CD14-positive monocyte (primary cell): ENCODE measurements around the gene COQ2. TPM values are rescaled to one million over a fixed set of nuclear protein-coding genes. Genes with fewer than 3 reads are reported as not detected.
"Not testable (repeated sequence)": the region's sequence is repeated elsewhere in the genome, so short reads cannot be mapped to it uniquely, and the experiment has no call there.

Experiments
- DNase-seq, 3 donors: peaks; one replicate each; pipeline ENCODE4 v3.0.0-alpha.2; 2011 to 2022
- H2AFZ ChIP-seq: 2 replicates; pipeline ENCODE4 v1.6.0; 2012; ENCODE audit warnings: mild to moderate bottlenecking, low read depth, low read length, inconsistent platforms; ENCODE audit not compliant: insufficient read depth, poor library complexity, severe bottlenecking
- H3K27ac ChIP-seq, 2 donors: 1 replicate in 1 of 2; 2 replicates in 1 of 2; pipeline ENCODE4 v1.5.1; 2012 to 2013; ENCODE audit warnings: low read length in 2 of 2, control low read depth in 1 of 2, inconsistent platforms in 1 of 2, low read depth in 1 of 2, mild to moderate bottlenecking in 1 of 2
- H3K27me3 ChIP-seq, 2 donors: one replicate each; pipeline versions ENCODE4 v1.6.0 to v1.6.1; 2011 to 2013; ENCODE audit warnings: low read length in 2 of 2; ENCODE audit not compliant: control insufficient read depth in 2 of 2, insufficient read depth in 2 of 2
- H3K36me3 ChIP-seq, 2 donors: replicated peaks in 1 of 2; 1 replicate in 1 of 2; 2 replicates in 1 of 2; pipeline versions ENCODE4 v1.5.1 to v1.6.1; 2012 to 2013; ENCODE audit warnings: low read length in 2 of 2, control low read depth in 1 of 2, inconsistent platforms in 1 of 2, mild to moderate bottlenecking in 1 of 2; ENCODE audit not compliant: insufficient read depth in 2 of 2, control insufficient read depth in 1 of 2
- H3K4me1 ChIP-seq, 2 donors: 1 replicate in 1 of 2; 2 replicates in 1 of 2; pipeline versions ENCODE4 v1.5.1 to v1.6.1; 2012 to 2013; ENCODE audit warnings: low read length in 2 of 2, control low read depth in 1 of 2, inconsistent platforms in 1 of 2, mild to moderate bottlenecking in 1 of 2, moderate library complexity in 1 of 2; ENCODE audit not compliant: insufficient read depth in 2 of 2, control insufficient read depth in 1 of 2
- H3K4me2 ChIP-seq: replicated peaks from 2 replicates; pipeline ENCODE3; 2012; ENCODE audit warnings: low read length, moderate library complexity, mild to moderate bottlenecking; ENCODE audit not compliant: poor library complexity, severe bottlenecking; ENCODE audit errors: extremely low read depth
- H3K4me3 ChIP-seq, 3 experiments: fragments of 200-600 bp in 1 of 3; sonication (generic) in 1 of 3; replicated peaks in 1 of 3; 1 replicate in 2 of 3; 2 replicates in 1 of 3; pipeline ENCODE4 v1.5.1; 2011 to 2013; ENCODE audit warnings: low read length in 3 of 3, mild to moderate bottlenecking in 3 of 3, control low read depth in 2 of 3, low read depth in 2 of 3, inconsistent platforms in 1 of 3, moderate library complexity in 1 of 3
- H3K79me2 ChIP-seq: 2 replicates; pipeline ENCODE4 v1.6.0; 2012; ENCODE audit warnings: mild to moderate bottlenecking, control low read depth, inconsistent platforms, low read length, moderate library complexity; ENCODE audit not compliant: insufficient read depth
- H3K9ac ChIP-seq: 2 replicates; pipeline ENCODE4 v1.6.0; 2017; ENCODE audit warnings: low read length, mild to moderate bottlenecking; ENCODE audit not compliant: insufficient read depth, poor library complexity, severe bottlenecking
- H3K9me3 ChIP-seq, 2 donors: replicated peaks in 1 of 2; 1 replicate in 1 of 2; 2 replicates in 1 of 2; pipeline versions ENCODE4 v1.5.1 to v1.6.1; 2012 to 2013; ENCODE audit warnings: low read length in 2 of 2, control low read depth in 1 of 2; ENCODE audit not compliant: control insufficient read depth in 1 of 2, insufficient read depth in 1 of 2
- H4K20me1 ChIP-seq: 2 replicates; pipeline ENCODE4 v1.6.0; 2012; ENCODE audit warnings: mild to moderate bottlenecking, low read length, control low read depth, moderate library complexity; ENCODE audit not compliant: insufficient read depth
- H3K27ac Mint-ChIP-seq, 7 donors: one replicate each; pipeline ENCODE4 v1.8.0; 2020; ENCODE audit warnings: mild to moderate bottlenecking in 7 of 7, mixed read lengths in 7 of 7, moderate library complexity in 6 of 7, inconsistent platforms in 2 of 7
- H3K27me3 Mint-ChIP-seq, 3 donors: one replicate each; pipeline ENCODE4 v1.8.0; 2021 to 2022; ENCODE audit warnings: low read depth in 3 of 3, mild to moderate bottlenecking in 3 of 3, mixed read lengths in 3 of 3, moderate library complexity in 3 of 3, inconsistent platforms in 1 of 3
- H3K36me3 Mint-ChIP-seq, 2 donors: one replicate each; pipeline ENCODE4 v1.8.0; 2020; ENCODE audit warnings: mixed read lengths in 2 of 2, inconsistent platforms in 1 of 2, mild to moderate bottlenecking in 1 of 2
- H3K4me1 Mint-ChIP-seq: one replicate; pipeline ENCODE4 v1.8.0; 2020; ENCODE audit warnings: mild to moderate bottlenecking, mixed read lengths
- H3K4me3 Mint-ChIP-seq, 2 donors: one replicate each; pipeline ENCODE4 v1.8.0; 2020; ENCODE audit warnings: mild to moderate bottlenecking in 2 of 2, mixed read lengths in 2 of 2, moderate library complexity in 1 of 2
- H3K9me3 Mint-ChIP-seq, 7 donors: one replicate each; pipeline ENCODE4 v1.8.0; 2020 to 2022; ENCODE audit warnings: mixed read lengths in 7 of 7, mild to moderate bottlenecking in 6 of 7, moderate library complexity in 6 of 7, inconsistent platforms in 2 of 7
- WGBS: methylation state at CpG from one replicate; pipeline ENCODE4 v1.1.5; 2013; ENCODE audit warnings: missing lambda C conversion rate; ENCODE audit not compliant: insufficient coverage; 5-methylcytosine and 5-hydroxymethylcytosine counted together
- intact Hi-C, 2 donors: fragments of 100-400 bp; cut with micrococcal nuclease; formaldehyde crosslinking; loops; one replicate each; pipeline versions ENCODE4 v1.15.0 to v1.15.1; 2023
- polyA plus RNA-seq, 3 donors: library from polyadenylated mRNA; depleted of rRNA in 1 of 3; unstranded in 2 of 3; stranded (reverse) in 1 of 3; fragments of 300-500 nt in 2 of 3; fragments of >200 nt in 1 of 3; fragmentation: Illumina TruSeq in 2 of 3; gene quantifications; 1 replicate in 2 of 3; 2 replicates in 1 of 3; pipeline ENCODE4 v1.2.3, GENCODE V29; 2012 to 2021
- TF ChIP-seq, protein P1 (sequence below): fragments of 200-600 bp; IDR thresholded peaks from one replicate; pipeline ENCODE4 v1.8.0; 2022; ENCODE audit warnings: antibody characterized with exemption, mild to moderate bottlenecking

Gene COQ2
- polyA plus RNA-seq, 3 donors: 14.7 to 48.6 (median 40.7) TPM

DNA sequence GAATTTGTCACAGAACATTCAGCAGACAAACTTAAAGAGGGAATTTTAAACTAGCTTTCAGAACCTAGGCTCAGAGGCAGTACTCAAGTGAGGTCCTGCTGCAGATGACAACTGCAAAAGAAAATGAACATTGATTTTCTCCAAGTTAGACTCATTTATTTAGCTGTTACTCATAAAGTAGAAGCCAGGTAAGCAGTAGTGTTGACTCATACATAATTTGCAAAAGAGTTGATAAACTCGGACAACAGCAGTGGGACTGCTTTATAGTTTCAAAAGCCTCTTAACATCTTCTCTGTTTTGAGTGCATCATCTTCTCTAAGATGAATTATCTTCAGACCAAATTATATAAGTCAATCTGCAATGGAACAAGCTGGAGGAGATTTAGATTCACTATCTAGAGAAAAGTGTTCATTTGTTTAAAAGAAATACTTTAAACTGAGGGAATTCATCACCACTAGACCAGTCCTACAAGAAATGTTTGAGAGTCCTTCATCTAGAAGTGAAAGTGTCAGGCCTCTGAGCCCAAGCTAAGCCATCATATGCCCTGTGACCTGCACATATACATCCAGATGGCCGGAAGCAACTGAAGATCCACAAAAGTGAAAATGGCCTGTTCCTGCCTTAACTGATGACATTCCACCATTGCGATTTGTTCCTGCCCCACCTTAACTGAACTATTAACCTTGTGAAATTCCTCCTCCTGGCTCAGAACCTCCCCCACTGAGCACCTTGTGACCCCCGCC, 49.5 kb downstream of the COQ2 start:
- H3K36me3 Mint-ChIP-seq: peaks cover 19% of the 10 kb centered on the region in 2 donors
- intact Hi-C loops: no loop called here
- no peak for DNase-seq
- TF ChIP-seq, protein P1, sequence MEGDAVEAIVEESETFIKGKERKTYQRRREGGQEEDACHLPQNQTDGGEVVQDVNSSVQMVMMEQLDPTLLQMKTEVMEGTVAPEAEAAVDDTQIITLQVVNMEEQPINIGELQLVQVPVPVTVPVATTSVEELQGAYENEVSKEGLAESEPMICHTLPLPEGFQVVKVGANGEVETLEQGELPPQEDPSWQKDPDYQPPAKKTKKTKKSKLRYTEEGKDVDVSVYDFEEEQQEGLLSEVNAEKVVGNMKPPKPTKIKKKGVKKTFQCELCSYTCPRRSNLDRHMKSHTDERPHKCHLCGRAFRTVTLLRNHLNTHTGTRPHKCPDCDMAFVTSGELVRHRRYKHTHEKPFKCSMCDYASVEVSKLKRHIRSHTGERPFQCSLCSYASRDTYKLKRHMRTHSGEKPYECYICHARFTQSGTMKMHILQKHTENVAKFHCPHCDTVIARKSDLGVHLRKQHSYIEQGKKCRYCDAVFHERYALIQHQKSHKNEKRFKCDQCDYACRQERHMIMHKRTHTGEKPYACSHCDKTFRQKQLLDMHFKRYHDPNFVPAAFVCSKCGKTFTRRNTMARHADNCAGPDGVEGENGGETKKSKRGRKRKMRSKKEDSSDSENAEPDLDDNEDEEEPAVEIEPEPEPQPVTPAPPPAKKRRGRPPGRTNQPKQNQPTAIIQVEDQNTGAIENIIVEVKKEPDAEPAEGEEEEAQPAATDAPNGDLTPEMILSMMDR: no peak
- H3K9ac ChIP-seq: no peak overlapping the region
- H3K4me3 Mint-ChIP-seq: no peak overlapping the region
- no peaks in the 10 kb centered on the region for H3K9me3 ChIP-seq
- H3K27me3 Mint-ChIP-seq: peaks cover 0 to 3% (median 0%) of the 10 kb centered on the region in 3 donors
- H3K4me1 ChIP-seq: peaks cover 32 to 47% of the 10 kb centered on the region in 2 donors
- H3K4me2 ChIP-seq: no peak overlapping the region
- no peaks in the 10 kb centered on the region for H3K36me3 ChIP-seq
- peaks cover 5% of the 10 kb centered on the region for H3K79me2 ChIP-seq
- no peak overlapping the region for H3K27ac ChIP-seq
- no peak overlapping the region for H3K27ac Mint-ChIP-seq
- H3K9me3 Mint-ChIP-seq: no peaks in the 10 kb centered on the region
- no peak overlapping the region for H3K4me3 ChIP-seq
- no peak overlapping the region for H2AFZ ChIP-seq
- H3K4me1 Mint-ChIP-seq: peaks cover 57% of the 10 kb centered on the region
- 83% methylated on average over 2 of the region's 4 CpGs for WGBS
- H3K27me3 ChIP-seq: no peaks in the 10 kb centered on the region
- no peaks in the 10 kb centered on the region for H4K20me1 ChIP-seq

GRCh38 chr4:83234387-83234786, 50.2 kb downstream of the COQ2 start:
- H4K20me1 ChIP-seq, H3K36me3 ChIP-seq, H3K27me3 ChIP-seq, H3K79me2 ChIP-seq, H3K9me3 ChIP-seq, DNase-seq, H3K4me3 Mint-ChIP-seq, H3K9ac ChIP-seq, H3K9me3 Mint-ChIP-seq, H3K4me3 ChIP-seq, H3K27ac Mint-ChIP-seq, H3K4me2 ChIP-seq, H2AFZ ChIP-seq, H3K27ac ChIP-seq, intact Hi-C loops, H3K27me3 Mint-ChIP-seq: not testable (repeated sequence)
- Mint-ChIP-seq H3K36me3 (peaks cover 26% of the 10 kb centered on the region in 2 donors), H3K4me1 (peaks cover 51% of the 10 kb centered on the region)
- peaks cover 25 to 42% of the 10 kb centered on the region in 2 donors for H3K4me1 ChIP-seq
- 100% methylated on average over 1 of the region's 3 CpGs for WGBS
